K562 (cell line): ENCODE results near the gene ZER1. TPM values are rescaled to one million over a fixed set of nuclear protein-coding genes. Genes with fewer than 3 reads are reported as not detected.

Source experiments
- CREM ChIP-seq: IDR thresholded peaks from 2 replicates; pipeline ENCODE4 v1.6.1; 2014; ENCODE audit warnings: antibody characterized with exemption, low read depth
- FOXA1 ChIP-seq: fragments of 450-650 bp; IDR thresholded peaks from 2 replicates; pipeline ENCODE4 v1.6.1; 2016; ENCODE audit warnings: mild to moderate bottlenecking, borderline replicate concordance
- MCM3 ChIP-seq: fragments of 450-650 bp; IDR thresholded peaks from 2 replicates; pipeline ENCODE4 v1.6.1; 2016
- MYC ChIP-seq, 2 experiments: fragments of 250-450 bp in 1 of 2; sonication (Bioruptor Pico) in 1 of 2; IDR thresholded peaks; 2 replicates each; pipeline versions ENCODE4 v1.5.1 to v1.6.1; 2012 to 2021; ENCODE audit warnings: low read depth in 2 of 2, borderline replicate concordance in 1 of 2, improper control_type of control experiment in 1 of 2, low read length in 1 of 2, mild to moderate bottlenecking in 1 of 2, moderate library complexity in 1 of 2
- RAD21 ChIP-seq, 2 experiments: fragments of 250-450 bp in 1 of 2; fragments of 450-650 bp in 1 of 2; sonication (Bioruptor Pico) in 1 of 2; formaldehyde crosslinking in 1 of 2; IDR thresholded peaks in 1 of 2; conservative IDR thresholded peaks in 1 of 2; 2 replicates each; pipeline versions ENCODE4 v1.4.0 to v1.8.0; 2020 to 2022; ENCODE audit warnings: mild to moderate bottlenecking in 2 of 2, moderate library complexity in 1 of 2
- SMAD2 ChIP-seq: fragments of 150-350 bp; IDR thresholded peaks from 2 replicates; pipeline ENCODE4 v1.6.1; 2014; ENCODE audit warnings: low read depth, mild to moderate bottlenecking, low read length
- SRSF3 ChIP-seq: fragments of 200-400 bp; formaldehyde crosslinking; IDR thresholded peaks from 2 replicates; pipeline ENCODE4 v1.6.1; 2016; ENCODE audit warnings: mild to moderate bottlenecking, low read length, moderate library complexity; ENCODE audit not compliant: insufficient read depth
- ZBTB17 ChIP-seq: fragments of 450-650 bp; formaldehyde crosslinking; IDR thresholded peaks from 2 replicates; pipeline ENCODE4 v1.4.0; 2020; ENCODE audit warnings: mild to moderate bottlenecking
- ZBTB26 ChIP-seq: fragments of 450-650 bp; formaldehyde crosslinking; IDR thresholded peaks from 2 replicates; pipeline ENCODE4 v1.4.0; 2022; ENCODE audit warnings: missing genetic modification characterization
- ZC3H11A ChIP-seq: IDR thresholded peaks from 2 replicates; pipeline ENCODE4 v1.6.1; 2012; ENCODE audit warnings: low read depth, low read length, improper control_type of control experiment
- ZEB2 ChIP-seq: fragments of 450-650 bp; IDR thresholded peaks from 2 replicates; pipeline ENCODE4 v1.6.1; 2016
- ZNF12 ChIP-seq: sonication (generic); formaldehyde crosslinking; IDR thresholded peaks from 2 replicates; pipeline ENCODE4 v1.4.0; 2020; ENCODE audit warnings: mild to moderate bottlenecking, missing genetic modification reagents
- ZNF174 ChIP-seq: fragments of 250-450 bp; sonication (Bioruptor Pico); IDR thresholded peaks from 2 replicates; pipeline ENCODE4 v1.4.0; 2020; ENCODE audit warnings: mild to moderate bottlenecking
- ZNF197 ChIP-seq: fragments of 200-800 bp; sonication (Bioruptor generic); IDR thresholded peaks from 2 replicates; pipeline ENCODE4 v1.6.1; 2016; ENCODE audit warnings: low read depth, missing genetic modification characterization, missing compliant biosample characterization
- ZNF77 ChIP-seq: fragments of 250-450 bp; sonication (Bioruptor Pico); IDR thresholded peaks from 2 replicates; pipeline ENCODE4 v1.5.0; 2020
- polyA plus RNA-seq, 8 experiments: library from polyadenylated mRNA; depleted of rRNA in 4 of 8; stranded (reverse) in 5 of 8; unstranded in 3 of 8; fragments of >200 nt; fragmentation: Nextera tagmentation in 2 of 8; fragmentation: Illumina TruSeq in 1 of 8; extraction: Ambion mirVana in 2 of 8; extraction: Trizol in 1 of 8; gene quantifications; 2 replicates each; pipeline versions ENCODE4 v1.2.1 to v1.2.3, GENCODE V29; 2011 to 2014; ENCODE audit warnings: inconsistent platforms in 1 of 8, missing spikeins in 1 of 8
- total RNA-seq, 7 experiments: library from RNA; depleted of rRNA in 6 of 7; stranded (reverse); fragments of >200 nt in 6 of 7; fragmentation: Illumina TruSeq in 2 of 7; extraction: Trizol in 2 of 7; gene quantifications; 2 replicates each; pipeline versions ENCODE4 v1.2.1 to v1.2.3, GENCODE V29; 2011 to 2021; ENCODE audit warnings: low replicate concordance in 1 of 7
- TF ChIP-seq, protein P1 (sequence below), 2 experiments: fragments of 450-650 bp; formaldehyde crosslinking in 1 of 2; IDR thresholded peaks; 2 replicates each; pipeline versions ENCODE4 v1.4.0 to v1.6.1; 2014 to 2020; ENCODE audit warnings: mild to moderate bottlenecking in 2 of 2, borderline replicate concordance in 1 of 2, low read depth in 1 of 2
- TF ChIP-seq, protein P2 (sequence below): sonication (generic); formaldehyde crosslinking; IDR thresholded peaks from 2 replicates; pipeline ENCODE4 v1.8.1; 2023; ENCODE audit warnings: mild to moderate bottlenecking, missing genetic modification reagents

Gene ZER1
- total and polyA plus RNA-seq, 9 of the 15 experiments (the other 6 are each of a cell fraction or from before 2014, with no cell fraction given), result 0.07 to 10.7 (median 6.2) TPM

DNA sequence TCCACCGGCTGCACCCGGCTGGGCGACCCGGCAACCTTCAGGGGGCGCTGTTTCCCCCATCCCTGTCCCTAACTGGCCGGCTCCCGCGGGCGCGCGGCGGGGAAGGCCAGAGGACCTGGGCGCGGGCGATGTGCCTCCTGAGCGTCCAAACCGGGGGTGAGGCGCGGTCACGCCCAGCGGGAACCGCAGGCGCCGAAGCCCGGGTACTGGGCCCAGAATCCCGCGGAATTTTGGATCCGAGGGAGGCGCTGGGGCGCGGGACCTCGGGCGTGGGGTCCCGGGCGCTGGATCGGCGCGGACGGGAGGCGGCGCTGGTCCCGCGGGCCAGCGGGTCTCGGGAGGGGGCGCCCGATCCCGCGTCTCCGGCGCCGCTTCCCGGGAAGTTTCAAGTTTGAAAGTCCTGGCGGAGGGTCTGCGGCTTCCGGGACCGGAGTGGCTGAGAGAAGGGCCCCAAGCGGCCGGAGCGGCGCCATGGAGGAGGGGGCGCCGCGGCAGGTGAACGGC, 69.2 kb downstream of the ZER1 start, which contains the start of gene PKN3 (continued):
- TF ChIP-seq, protein P1, sequence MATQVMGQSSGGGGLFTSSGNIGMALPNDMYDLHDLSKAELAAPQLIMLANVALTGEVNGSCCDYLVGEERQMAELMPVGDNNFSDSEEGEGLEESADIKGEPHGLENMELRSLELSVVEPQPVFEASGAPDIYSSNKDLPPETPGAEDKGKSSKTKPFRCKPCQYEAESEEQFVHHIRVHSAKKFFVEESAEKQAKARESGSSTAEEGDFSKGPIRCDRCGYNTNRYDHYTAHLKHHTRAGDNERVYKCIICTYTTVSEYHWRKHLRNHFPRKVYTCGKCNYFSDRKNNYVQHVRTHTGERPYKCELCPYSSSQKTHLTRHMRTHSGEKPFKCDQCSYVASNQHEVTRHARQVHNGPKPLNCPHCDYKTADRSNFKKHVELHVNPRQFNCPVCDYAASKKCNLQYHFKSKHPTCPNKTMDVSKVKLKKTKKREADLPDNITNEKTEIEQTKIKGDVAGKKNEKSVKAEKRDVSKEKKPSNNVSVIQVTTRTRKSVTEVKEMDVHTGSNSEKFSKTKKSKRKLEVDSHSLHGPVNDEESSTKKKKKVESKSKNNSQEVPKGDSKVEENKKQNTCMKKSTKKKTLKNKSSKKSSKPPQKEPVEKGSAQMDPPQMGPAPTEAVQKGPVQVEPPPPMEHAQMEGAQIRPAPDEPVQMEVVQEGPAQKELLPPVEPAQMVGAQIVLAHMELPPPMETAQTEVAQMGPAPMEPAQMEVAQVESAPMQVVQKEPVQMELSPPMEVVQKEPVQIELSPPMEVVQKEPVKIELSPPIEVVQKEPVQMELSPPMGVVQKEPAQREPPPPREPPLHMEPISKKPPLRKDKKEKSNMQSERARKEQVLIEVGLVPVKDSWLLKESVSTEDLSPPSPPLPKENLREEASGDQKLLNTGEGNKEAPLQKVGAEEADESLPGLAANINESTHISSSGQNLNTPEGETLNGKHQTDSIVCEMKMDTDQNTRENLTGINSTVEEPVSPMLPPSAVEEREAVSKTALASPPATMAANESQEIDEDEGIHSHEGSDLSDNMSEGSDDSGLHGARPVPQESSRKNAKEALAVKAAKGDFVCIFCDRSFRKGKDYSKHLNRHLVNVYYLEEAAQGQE (IDR thresholded peaks at IDR 0.05; ENCODE audit: borderline replicate concordance), result peak; percentile 75
- TF ChIP-seq, protein P1 (CRISPR knock-in tag; IDR thresholded peaks at IDR 0.05; ENCODE audit: low read depth), result no peak
- TF ChIP-seq MYC (IDR thresholded peaks at IDR 0.05; ENCODE audit: low read depth, low read length), result 0 out of 2 replicates have a peak, but pooled peaks have one; percentile 57
- TF ChIP-seq MYC (CRISPR knock-in tag; IDR thresholded peaks at IDR 0.05; ENCODE audit: borderline replicate concordance, low read depth), result no peak; the same call in 1 of the 2 replicates
- TF ChIP-seq ZNF174 (CRISPR knock-in tag), result no peak
- no peak for TF ChIP-seq MCM3
- no peak; the same call in 1 of the 2 replicates for TF ChIP-seq ZNF12 (CRISPR knock-in tag)
- no peak for TF ChIP-seq ZEB2
- TF ChIP-seq CREM, result peak; percentile 33; the same call in 1 of the 2 replicates
- no peak for TF ChIP-seq SRSF3
- TF ChIP-seq ZNF77 (CRISPR knock-in tag), result no peak
- TF ChIP-seq, protein P2, sequence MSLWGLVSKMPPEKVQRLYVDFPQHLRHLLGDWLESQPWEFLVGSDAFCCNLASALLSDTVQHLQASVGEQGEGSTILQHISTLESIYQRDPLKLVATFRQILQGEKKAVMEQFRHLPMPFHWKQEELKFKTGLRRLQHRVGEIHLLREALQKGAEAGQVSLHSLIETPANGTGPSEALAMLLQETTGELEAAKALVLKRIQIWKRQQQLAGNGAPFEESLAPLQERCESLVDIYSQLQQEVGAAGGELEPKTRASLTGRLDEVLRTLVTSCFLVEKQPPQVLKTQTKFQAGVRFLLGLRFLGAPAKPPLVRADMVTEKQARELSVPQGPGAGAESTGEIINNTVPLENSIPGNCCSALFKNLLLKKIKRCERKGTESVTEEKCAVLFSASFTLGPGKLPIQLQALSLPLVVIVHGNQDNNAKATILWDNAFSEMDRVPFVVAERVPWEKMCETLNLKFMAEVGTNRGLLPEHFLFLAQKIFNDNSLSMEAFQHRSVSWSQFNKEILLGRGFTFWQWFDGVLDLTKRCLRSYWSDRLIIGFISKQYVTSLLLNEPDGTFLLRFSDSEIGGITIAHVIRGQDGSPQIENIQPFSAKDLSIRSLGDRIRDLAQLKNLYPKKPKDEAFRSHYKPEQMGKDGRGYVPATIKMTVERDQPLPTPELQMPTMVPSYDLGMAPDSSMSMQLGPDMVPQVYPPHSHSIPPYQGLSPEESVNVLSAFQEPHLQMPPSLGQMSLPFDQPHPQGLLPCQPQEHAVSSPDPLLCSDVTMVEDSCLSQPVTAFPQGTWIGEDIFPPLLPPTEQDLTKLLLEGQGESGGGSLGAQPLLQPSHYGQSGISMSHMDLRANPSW (CRISPR knock-in tag), result peak; percentile 73; the same call in 1 of the 2 replicates
- no peak for TF ChIP-seq ZBTB17
- TF ChIP-seq RAD21 (CRISPR knock-in tag; conservative IDR thresholded peaks at IDR 0.05 in 1 of 2, IDR thresholded peaks at IDR 0.05 in 1 of 2), result peak; percentile 57 to 58
- TF ChIP-seq ZNF197 (CRISPR knock-in tag), result no peak
- no peak for TF ChIP-seq ZBTB26 (CRISPR knock-in tag)
- no peak for TF ChIP-seq SMAD2
- TF ChIP-seq FOXA1, result no peak
- no peak for TF ChIP-seq ZC3H11A
